Ishikawa (cell line): ENCODE results near the gene MAP2K6.

Source experiments
- CEBPB ChIP-seq: IDR thresholded peaks from 2 replicates; pipeline ENCODE4 v1.6.1; 2012
- CREB1 ChIP-seq: IDR thresholded peaks from 2 replicates; pipeline ENCODE4 v1.6.1; 2012; ENCODE audit warnings: low read depth
- EGR1 ChIP-seq: IDR thresholded peaks from 2 replicates; pipeline ENCODE4 v1.6.1; 2012
- EP300 ChIP-seq: IDR thresholded peaks from 2 replicates; pipeline ENCODE4 v1.6.1; 2012; ENCODE audit warnings: borderline replicate concordance
- FOXM1 ChIP-seq: IDR thresholded peaks from 2 replicates; pipeline ENCODE4 v1.6.1; 2012; ENCODE audit warnings: low read depth, borderline replicate concordance
- MAX ChIP-seq: IDR thresholded peaks from 2 replicates; pipeline ENCODE4 v1.6.1; 2012
- NFIC ChIP-seq: IDR thresholded peaks from 2 replicates; pipeline ENCODE4 v1.6.1; 2012
- RAD21 ChIP-seq: IDR thresholded peaks from 2 replicates; pipeline ENCODE4 v1.6.1; 2012; ENCODE audit warnings: low read depth
- REST ChIP-seq: IDR thresholded peaks from 2 replicates; pipeline ENCODE4 v1.6.1; 2012; ENCODE audit warnings: low read depth, mild to moderate bottlenecking
- TAF1 ChIP-seq: IDR thresholded peaks from 2 replicates; pipeline ENCODE4 v1.6.1; 2012; ENCODE audit warnings: low read depth, mild to moderate bottlenecking
- TCF12 ChIP-seq: IDR thresholded peaks from 2 replicates; pipeline ENCODE4 v1.6.1; 2012; ENCODE audit warnings: low read depth
- TEAD4 ChIP-seq: IDR thresholded peaks from 2 replicates; pipeline ENCODE4 v1.6.1; 2012
- USF1 ChIP-seq: IDR thresholded peaks from 2 replicates; pipeline ENCODE4 v1.6.1; 2012
- YY1 ChIP-seq: IDR thresholded peaks from 2 replicates; pipeline ENCODE4 v1.6.1; 2012; ENCODE audit warnings: low read depth
- ZBTB7A ChIP-seq: IDR thresholded peaks from 2 replicates; pipeline ENCODE4 v1.6.1; 2012; ENCODE audit warnings: low read depth

The MAP2K6 gene

GRCh38 chr17:69438776-69439175 lies 24.3 kb downstream of the MAP2K6 start:
- TF ChIP-seq CREB1 = no peak
- TF ChIP-seq FOXM1 = no peak
- no peak for TF ChIP-seq ZBTB7A
- no peak for TF ChIP-seq YY1
- TF ChIP-seq TAF1 = no peak
- no peak for TF ChIP-seq RAD21
- no peak for TF ChIP-seq NFIC
- no peak for TF ChIP-seq EP300
- no peak for TF ChIP-seq REST
- TF ChIP-seq USF1 = no peak
- no peak for TF ChIP-seq MAX
- no peak for TF ChIP-seq CEBPB
- TF ChIP-seq EGR1 = no peak
- TF ChIP-seq TEAD4 = no peak
- no peak for TF ChIP-seq TCF12

- TF ChIP-seq RAD21 (no peak), CREB1 (no peak), YY1 (no peak), TCF12 (no peak), REST (no peak), MAX (no peak), USF1 (no peak), FOXM1 (no peak), EGR1 (no peak)
Observed at GRCh38 chr17:69441179-69441578, 26.7 kb downstream of the MAP2K6 start.

GRCh38 chr17:69443138-69443537 lies 28.6 kb downstream of the MAP2K6 start:
- TF ChIP-seq USF1 (no peak), CREB1 (no peak)

GRCh38 chr17:69444023-69444422 lies 29.5 kb downstream of the MAP2K6 start:
- no peak for TF ChIP-seq CREB1
- TF ChIP-seq EGR1 = no peak
- TF ChIP-seq TCF12 = no peak
- TF ChIP-seq MAX = no peak
- TF ChIP-seq FOXM1 = no peak
- no peak for TF ChIP-seq RAD21
- TF ChIP-seq NFIC = no peak
- TF ChIP-seq TAF1 = no peak
- TF ChIP-seq EP300 = no peak
- no peak for TF ChIP-seq USF1
- no peak for TF ChIP-seq TEAD4
- TF ChIP-seq CEBPB = no peak
- no peak for TF ChIP-seq ZBTB7A
- TF ChIP-seq REST = no peak
- TF ChIP-seq YY1 = no peak
